NCI-H226 (cell line): Measurements from ENCODE around the gene ZNF397.
"Not testable (repeated sequence)": the region's sequence is repeated elsewhere in the genome, so short reads cannot be mapped to it uniquely, and the experiment has no call there.

Source experiments
- DNase-seq: peaks from one replicate; pipeline ENCODE4 v3.0.0-alpha.2; 2015

Gene ZNF397

DNA sequence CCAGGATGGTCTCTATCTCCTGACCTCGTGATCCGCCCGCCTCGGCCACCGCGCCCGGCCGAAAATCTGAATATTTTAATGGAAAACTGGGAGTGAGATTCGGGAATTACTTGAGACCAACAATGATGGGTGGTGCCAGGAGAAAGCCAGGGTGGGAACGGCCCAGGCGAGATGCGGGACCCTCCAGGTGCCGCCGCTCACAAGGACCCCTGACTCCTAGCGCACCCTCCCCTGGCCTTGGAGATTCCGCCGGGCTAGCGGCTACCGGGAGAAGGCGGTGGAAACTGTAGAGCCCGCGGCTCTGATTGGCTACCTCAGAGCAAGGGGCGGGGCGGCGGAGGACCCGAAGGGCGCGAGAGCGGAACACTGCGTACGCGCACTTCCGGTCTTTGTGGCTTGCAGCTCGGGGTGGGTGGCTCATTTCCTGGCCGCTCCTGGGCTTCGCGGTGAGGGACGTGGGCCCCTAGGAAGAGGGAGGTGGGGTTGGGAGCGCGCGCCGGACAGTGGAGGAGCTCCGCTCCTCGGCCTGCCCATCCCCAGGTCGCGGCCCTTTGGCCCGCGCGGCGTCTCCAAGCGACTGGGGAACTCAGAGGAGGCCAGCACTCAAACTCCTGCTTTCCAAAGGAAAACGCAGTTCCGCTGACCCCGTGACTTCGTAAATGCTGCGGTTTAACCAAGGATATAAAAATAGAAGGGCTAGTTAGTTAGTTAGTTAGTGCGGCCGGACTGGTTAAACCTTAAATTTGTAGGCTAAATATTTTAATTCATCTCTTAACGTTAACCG, at the start of gene ZNF397:
Gene ZNF397, plus strand, starts transcription at position 371 of the 784 bp plus-strand sequence. CDS start 1,437 bp downstream, outside the sequence.
- peak; percentile 87 for DNase-seq

DNA sequence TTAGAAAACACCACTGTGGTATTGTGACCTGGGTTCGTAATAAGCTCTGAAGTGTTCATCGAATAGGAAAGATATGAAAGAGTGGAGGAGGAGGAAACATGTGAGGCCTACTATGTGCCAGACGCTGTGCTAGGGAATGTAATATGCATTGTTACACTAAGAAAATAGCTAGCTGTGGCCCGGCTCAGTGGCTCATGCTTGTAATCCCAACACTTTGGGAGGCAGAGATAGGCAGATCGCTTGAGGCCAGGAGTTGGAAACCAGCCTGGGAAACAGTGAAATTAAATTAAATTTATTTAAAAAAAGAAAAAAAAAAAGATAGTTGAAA, 49.2 kb upstream of the ZNF397 start:
- no peak for DNase-seq

DNA sequence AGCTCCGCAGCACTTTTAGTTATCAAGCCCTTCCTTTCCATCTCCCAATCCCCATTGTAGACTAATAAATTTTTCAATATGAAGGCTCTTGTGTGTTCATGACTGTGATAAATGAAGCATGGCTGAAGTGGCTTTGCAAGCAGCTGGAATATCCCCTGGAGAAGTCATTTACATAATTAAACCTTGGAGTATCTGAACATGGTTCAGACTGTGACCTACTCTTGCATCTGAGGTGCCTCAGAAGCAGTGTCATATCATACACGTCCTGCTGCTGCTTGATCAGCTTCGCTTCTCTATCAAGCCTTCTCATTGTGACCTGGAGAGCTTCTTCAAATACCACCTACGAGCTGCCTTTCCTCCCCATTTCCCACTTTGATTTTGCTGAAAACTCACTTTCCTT, 48.4 kb upstream of the ZNF397 start:
- DNase-seq = no peak

DNA sequence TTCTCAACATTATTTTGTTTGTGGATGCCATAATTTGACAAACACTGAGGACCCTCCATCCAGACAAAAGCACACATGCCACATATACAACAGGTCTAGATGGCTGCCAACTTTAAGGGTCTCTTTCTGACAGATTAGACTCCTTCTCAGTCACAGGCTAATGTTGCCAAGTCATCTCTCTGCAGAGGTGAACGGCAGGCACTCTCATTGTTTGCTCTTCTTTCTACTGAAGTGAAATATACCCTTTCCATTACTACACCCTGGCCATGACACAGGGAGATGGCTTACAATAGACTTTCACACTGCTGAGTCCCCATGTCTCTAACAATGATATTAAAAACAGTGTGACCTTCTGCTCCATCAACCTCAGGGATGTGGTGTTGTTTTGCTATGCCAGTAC, 47.5 kb upstream of the ZNF397 start:
- no peak for DNase-seq

DNA sequence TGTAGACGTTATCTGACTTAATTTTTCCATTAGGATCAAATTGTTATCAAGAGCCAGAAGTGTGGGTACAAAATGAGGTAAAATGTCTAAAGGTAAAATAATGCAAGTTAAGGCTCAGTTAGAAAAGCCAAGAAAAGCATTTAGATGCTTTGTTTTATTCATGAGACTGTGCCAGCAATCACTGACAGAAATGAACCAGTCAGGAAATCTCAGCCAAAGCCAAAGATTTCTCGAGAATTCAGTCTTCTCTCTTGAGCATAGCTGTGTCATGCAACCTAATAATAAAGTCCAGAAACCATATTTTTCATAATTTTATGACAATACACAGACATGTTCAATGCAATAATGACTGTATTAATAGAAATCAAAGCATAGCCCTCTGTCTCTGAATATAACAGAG, 43.5 kb upstream of the ZNF397 start:
- no peak for DNase-seq

DNA sequence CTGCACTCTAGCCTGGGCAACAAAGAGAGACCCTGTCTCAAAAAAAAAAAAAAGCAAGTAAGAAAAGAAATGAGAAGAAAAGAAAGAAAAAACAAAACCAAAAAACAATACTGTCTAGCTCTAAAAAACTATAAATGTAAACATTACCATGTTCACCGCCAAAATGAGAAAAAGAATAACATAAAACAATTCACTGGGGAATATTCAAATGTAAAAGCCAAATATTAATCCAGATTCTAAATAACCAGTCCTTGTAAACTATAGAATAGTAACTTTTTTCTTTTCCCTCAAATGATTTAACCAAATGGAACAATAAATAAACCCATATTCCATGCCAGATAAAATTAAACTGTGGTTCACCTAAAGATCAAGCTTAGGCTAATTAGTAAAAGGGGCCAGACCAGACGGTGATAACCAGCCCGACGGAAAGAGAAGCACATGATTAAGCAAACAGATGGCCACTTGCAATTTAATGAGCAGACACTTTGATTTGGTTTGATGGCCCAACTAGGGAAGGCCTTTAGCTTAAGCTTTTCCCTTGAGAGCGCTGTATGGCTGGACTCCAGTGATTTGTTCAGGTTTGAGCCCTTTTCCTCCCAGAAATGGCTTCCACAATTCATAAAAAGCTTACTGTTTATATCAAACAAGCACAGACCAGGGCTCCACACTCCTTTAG, 39.4 kb upstream of the ZNF397 start:
- no peak for DNase-seq

DNA sequence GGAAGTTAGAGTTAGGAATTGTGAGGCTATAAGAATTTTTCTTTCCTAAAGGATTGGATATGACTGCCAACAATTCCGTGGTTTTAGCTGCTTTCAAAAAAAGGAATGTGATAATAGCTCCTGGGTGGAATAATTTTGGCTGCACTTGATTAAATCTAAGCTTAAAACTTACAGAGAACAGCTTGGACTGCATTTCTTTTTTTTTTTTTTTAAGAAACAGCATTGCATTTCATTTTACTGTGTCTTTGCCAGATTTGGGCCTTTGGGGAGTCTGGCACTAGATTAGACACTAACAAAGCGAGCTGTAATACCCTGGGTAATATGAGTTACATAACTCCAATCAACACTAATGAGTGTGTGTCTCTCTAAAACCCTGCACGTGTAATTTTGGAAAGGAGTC, 37.8 kb upstream of the ZNF397 start:
- no peak for DNase-seq

DNA sequence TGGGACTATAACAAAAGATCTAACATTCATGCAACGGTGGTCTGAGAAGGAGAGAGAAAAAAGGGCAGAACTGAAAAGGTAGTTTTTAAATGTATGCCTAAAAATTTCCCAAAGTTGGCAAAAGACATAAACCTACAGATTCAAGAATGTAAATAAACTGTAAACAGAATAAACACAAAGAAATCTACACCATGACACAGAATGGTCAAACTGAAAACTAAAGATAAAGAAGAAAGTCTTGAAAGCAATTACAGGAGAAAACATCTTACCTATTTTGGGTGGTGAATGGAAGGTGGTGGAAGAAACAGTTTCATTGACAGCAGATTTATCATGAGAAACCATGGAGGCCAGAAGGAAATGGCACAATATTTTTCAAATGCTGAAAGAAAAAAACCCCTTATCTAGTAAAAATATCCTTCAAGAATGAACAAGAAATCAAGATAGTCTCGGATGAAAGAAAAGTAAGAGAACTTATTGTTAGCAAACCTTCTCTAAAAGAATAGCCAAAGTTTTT, 35.6 kb upstream of the ZNF397 start:
- no peak for DNase-seq

DNA sequence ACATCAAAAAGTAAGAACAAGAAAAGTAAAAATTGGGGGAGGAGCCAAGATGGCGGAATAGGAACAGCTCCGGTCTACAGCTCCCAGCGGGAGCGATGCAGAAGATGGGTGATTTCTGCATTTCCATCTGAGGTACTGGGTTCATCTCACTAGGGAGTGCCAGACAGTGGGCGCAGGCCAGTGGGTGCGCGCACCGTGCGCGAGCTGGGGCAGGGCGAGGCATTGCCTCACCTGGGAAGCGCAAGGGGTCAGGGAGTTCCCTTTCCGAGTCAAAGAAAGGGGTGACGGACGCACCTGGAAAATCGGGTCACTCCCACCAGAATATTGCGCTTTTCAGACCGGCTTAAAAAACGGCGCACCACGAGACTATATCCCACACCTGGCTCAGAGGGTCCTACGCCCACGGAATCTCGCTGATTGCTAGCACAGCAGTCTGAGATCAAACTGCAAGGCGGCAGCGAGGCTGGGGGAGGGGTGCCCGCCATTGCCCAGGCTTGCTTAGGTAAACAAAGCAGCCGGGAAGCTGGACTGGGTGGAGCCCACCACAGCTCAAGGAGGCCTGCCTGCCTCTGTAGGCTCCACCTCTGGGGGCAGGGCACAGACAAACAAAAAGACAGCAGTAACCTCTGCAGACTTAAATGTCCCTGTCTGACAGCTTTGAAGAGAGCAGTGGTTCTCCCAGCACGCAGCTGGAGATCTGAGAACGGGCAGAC, 34.9 kb upstream of the ZNF397 start:
- not testable (repeated sequence) for DNase-seq

DNA sequence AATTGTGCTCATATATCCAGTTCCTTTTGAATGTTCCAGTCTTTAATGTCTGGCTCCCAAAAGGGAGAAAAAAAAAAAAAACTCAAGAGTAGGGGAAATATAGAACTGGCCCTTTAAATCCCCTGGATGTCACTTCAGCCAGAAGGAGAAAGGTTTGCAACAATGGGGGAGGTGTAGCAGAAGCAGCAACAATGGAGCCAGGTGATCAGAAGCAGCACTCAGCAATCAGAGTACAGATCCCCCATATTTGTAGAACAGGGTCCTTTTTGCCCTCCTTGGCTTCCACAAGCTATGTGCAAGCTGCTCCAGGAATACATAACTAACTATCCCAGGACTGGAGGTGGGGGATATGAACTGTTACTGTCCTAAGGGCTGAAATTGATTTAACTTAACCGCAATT, 25.8 kb upstream of the ZNF397 start:
- DNase-seq = no peak

DNA sequence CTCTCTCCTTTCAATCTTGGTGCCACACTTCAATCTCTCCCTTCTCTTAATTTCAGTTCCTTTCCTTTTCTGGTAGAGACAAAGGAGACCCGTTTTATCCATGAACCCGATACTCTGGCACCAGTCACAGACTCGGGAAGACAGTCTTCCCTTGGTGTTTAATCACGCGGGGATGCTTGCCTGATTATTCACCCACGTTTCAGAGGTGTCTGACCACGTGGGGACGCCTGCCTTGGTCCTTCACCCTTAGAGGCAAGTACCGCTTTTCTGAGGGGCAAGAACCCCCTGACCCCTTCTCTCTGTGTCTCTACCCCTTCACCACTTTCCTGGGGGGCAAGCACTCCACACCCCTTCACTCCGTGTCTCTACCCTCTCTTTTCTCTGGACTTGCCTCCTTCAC, 24.2 kb upstream of the ZNF397 start:
- DNase-seq = not testable (repeated sequence)

DNA sequence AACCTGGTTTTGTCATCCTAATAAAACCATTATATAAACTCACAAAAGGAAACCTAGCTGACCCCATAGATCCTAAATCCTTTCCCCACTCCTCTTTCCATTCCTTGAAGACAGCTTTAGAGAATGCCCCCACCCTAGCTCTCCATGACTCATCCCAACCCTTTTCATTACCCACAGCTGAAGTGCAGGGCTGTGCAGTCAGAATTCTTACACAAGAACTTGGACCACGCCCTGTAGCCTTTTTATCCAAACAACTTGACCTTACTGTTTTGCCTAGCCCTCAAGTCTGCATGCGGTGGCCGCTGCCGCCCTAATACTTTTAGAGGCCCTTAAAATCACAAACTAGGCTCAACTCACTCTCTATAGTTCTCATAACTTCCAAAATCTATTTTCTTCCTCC, 21.5 kb upstream of the ZNF397 start:
- DNase-seq = not testable (repeated sequence)

DNA sequence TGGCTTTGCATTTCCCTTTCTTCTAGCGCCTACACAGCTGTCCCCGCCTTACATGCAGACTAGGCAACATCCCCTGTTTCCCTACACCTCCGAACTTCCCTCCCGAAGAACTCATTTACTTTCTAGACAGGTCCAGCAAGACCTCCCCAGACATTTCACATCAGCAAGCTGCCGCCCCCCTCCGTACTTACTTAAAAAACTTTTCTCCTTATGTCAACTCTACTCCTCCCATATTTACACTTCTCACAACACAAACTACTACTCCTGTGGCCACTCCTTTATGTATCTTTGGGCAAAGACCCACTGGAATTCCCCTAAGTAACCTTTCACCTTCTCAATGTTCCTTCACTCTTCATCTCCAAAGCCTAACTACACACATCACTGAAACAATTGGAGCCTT, 20.4 kb upstream of the ZNF397 start:
- no peak for DNase-seq

DNA sequence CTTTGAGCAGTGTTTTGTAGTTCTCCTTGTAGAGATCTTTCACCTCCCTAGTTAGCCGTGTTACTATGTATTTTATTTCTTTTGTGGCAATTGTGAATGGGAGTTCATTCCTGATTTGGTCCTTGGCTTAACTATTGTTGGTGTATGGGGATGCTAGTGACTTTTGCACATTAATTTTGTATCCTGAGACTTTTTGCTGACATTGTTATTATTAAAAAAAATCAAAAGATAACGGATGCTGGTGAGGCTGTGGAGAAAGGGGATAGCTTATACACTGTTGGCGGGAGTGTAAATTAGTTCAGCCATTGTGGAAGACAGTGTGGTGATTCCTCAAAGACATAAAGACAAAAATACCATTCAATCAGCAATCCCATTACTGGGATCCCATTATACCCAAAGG, 17.0 kb upstream of the ZNF397 start:
- no peak for DNase-seq

DNA sequence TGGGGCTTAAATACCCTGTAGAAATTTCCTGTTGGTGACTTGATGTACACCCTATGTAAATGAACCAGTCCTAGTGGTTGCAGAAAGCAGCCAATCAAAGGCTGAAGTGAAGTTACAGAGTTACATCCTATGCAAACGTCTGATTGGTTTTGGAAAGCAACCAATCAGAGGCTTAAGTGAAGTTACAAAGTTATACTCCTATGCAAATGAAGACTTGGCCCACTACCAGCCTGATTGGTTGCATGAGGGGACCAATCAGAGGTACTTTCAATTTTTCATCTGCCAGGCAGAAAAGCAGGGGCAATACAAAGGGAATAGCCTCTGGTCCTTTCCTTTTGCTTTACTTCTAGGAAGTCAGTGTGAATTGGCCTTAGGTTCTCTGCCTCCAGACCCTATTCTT, 13.6 kb upstream of the ZNF397 start:
- no peak for DNase-seq

DNA sequence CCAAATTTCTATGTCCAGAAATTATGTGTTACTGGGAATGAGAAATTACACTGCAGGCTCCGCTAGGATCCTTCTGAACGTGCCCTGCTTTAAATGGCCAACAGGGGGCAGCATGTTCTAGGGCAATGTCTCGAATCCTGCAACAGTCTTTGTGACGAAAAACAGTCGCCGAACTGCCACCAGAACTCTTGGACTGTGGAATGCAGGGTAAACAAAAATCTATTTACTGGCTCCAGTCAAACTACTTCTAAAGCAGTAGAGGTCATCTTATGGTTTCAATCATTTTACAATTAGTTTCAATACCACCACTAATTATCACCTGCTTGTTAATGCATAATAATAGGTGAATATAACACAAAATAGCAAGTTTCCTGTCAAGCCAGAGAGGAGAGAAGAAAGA, 9.8 kb upstream of the ZNF397 start:
- DNase-seq = peak; percentile 3

DNA sequence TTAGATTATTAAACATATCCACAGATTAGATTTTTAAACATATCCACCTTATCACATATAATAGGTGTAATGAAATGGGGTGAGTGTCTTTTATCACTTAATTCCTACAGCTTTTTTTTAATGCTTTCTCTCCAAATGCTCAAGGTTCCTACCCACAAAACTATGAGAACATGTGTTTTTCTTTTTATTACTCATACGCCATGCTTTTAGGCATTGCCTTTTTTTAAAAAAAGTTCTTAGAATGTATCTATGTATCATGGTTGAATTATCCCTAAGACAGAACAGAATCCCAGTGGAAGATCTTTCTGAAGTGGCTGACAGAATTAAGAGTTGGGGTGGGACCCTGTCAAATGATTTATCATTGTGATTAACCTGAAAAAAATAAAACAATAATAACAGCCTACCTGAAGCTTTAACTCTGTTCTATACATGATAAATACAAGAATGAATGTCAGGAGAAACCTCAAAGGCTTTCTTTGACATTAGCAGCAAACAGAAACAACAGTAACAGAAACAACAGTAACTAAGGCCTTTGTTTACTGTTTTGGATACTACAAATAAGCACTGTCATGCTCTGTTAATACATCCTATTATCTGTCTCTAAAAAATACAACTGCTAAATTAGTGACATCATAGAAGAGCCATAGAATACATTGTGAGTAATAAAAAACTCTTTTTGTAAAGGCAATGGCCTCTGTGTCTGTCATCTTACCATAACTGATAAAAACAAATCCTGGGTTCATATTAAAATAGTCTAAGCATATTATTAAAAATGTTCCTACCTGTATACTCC, 4.1 kb upstream of the ZNF397 start:
- DNase-seq = no peak

DNA sequence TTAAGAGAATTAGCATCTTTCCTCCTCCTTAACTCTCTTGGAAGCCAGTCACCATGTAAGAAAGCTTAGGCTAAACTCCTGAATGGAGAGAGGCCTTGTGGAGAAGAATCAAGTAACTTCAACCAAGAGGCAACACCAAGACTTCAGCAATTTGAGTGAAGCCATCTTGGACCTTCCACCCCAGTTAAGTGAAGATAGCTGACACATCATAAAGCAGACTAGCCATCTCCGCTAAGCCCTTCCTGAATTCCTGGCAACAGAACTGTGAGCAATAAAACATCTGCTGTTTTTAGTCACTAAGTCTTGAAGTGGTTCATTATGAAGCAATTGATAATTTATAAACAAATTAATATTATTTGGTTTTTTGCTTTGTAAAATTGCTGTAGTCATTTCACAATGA, 1.5 kb upstream of the ZNF397 start:
- no peak for DNase-seq

DNA sequence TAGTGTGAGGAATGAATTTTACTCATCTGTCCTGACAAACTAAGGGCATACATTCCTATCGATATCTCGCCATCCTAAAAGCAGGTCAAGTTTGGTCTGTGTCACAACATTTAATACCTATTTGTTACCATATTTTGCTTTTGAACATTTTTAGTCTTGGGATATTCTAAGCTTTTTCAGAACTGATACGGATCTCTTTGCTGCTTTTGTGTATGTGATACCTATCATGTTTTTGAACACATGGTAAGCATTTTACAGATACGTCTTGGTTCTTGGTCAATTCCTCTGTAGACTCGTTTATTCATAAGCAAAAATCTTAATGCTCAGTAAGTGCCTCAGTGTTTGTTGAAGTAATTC, 592 bp downstream of the ZNF397 start:
- no peak for DNase-seq

DNA sequence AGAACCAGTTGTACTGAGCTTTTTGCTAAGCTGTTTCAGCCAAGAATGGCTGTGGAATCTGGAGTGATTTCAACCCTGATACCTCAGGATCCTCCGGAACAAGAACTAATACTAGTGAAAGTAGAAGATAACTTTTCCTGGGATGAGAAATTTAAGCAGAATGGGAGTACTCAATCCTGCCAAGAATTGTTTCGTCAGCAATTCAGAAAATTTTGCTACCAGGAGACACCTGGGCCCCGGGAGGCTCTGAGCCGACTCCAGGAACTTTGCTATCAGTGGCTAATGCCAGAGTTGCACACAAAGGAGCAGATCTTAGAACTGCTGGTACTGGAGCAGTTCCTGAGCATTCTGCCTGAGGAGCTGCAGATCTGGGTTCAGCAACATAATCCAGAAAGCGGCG, 1.6 kb downstream of the ZNF397 start:
- DNase-seq = no peak

DNA sequence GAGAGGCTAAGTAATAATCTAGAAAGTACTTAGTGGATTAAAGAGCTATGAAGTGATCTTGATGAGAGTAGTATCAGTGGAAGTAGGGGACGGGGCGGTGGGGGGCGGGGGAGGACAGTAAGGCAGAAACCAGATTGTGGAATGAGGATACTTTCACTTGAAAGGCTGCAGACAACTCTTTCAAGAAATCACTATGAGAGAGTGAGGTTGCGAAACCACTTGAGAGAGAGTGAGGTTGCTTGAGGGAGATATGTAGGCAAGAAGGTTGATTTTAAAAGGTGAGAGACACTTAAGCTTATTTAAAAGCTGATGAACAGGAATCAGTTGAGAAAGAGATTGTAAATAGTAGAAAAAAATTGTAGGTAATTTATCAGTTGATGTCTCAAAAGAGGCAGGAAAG, 3.8 kb downstream of the ZNF397 start:
- no peak for DNase-seq

DNA sequence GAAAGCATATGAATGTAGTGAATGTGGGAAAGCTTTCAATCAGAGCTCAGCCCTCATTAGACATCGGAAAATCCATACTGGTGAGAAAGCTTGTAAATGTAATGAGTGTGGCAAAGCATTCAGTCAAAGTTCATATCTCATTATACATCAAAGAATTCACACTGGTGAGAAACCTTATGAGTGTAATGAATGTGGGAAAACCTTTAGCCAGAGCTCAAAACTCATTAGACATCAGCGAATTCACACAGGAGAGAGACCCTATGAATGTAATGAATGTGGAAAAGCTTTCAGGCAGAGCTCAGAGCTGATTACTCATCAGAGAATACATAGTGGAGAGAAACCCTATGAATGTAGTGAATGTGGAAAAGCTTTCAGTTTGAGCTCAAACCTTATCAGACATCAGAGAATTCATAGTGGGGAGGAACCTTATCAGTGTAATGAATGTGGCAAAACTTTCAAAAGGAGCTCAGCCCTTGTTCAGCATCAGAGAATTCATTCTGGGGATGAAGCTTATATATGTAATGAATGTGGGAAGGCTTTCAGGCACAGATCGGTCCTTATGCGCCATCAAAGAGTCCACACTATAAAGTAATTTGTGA, 5.0 kb downstream of the ZNF397 start:
- DNase-seq = no peak

DNA sequence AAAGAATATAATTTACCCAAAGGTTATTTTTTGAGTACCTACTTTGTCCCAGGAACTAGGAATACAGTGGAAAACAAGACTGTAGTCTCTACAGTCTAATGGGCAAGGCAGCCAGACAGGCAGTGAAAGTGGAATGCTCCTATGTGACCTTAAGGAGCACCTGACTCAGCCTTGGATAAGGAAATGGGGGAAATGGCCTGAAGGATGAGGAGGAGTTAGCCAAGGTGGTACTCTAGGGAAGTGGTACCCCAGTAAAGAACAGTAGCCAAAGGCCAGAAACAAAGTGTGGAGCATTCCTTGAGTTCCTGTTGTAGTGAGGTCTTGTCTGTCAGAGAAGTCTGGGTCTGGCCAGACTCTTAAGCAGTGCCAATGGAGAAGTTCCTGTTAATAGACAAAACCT, 6.0 kb downstream of the ZNF397 start:
- no peak for DNase-seq
